Osteoblast (primary cell): Measurements from ENCODE around the gene MEGF10. TPM values are rescaled to one million over a fixed set of nuclear protein-coding genes. Genes with fewer than 3 reads are reported as not detected.

ENCODE experiments used
- DNase-seq: peaks from one replicate; pipeline ENCODE4 v3.0.0; 2011; ENCODE audit warnings: low spot score, mixed read lengths; ENCODE audit not compliant: insufficient read length; ENCODE audit errors: missing footprints
- H2AFZ ChIP-seq: 2 replicates; pipeline ENCODE4 v1.6.0; 2011; ENCODE audit warnings: mild to moderate bottlenecking, low read length
- H3K27ac ChIP-seq: 2 replicates; pipeline ENCODE4 v1.5.1; 2011; ENCODE audit warnings: mild to moderate bottlenecking, low read depth, low read length, moderate library complexity
- H3K27me3 ChIP-seq: 2 replicates; pipeline ENCODE4 v1.6.0; 2012; ENCODE audit warnings: mild to moderate bottlenecking, control low read depth, inconsistent platforms, low read length, moderate library complexity; ENCODE audit not compliant: insufficient read depth
- H3K36me3 ChIP-seq: 2 replicates; pipeline ENCODE4 v1.5.1; 2011; ENCODE audit warnings: mild to moderate bottlenecking, low read length, control low read depth, moderate library complexity; ENCODE audit not compliant: insufficient read depth
- H3K4me1 ChIP-seq: 2 replicates; pipeline ENCODE4 v1.5.1; 2011; ENCODE audit warnings: mild to moderate bottlenecking, low read length, control low read depth, moderate library complexity; ENCODE audit not compliant: insufficient read depth
- H3K4me2 ChIP-seq: 2 replicates; pipeline ENCODE4 v1.6.0; 2011; ENCODE audit warnings: mild to moderate bottlenecking, low read length; ENCODE audit not compliant: insufficient read depth
- H3K4me3 ChIP-seq: fragments of 200-600 bp; sonication (generic); 3 replicates; pipeline ENCODE4 v1.5.1; 2012; ENCODE audit warnings: mild to moderate bottlenecking, low read length, inconsistent platforms; ENCODE audit not compliant: insufficient read depth
- H3K79me2 ChIP-seq: 2 replicates; pipeline ENCODE4 v1.6.0; 2012; ENCODE audit warnings: mild to moderate bottlenecking, low read length, control low read depth, inconsistent platforms; ENCODE audit not compliant: insufficient read depth
- H3K9me3 ChIP-seq: 2 replicates; pipeline ENCODE4 v1.5.1; 2011; ENCODE audit warnings: low read depth, low read length, control low read depth
- H4K20me1 ChIP-seq: 2 replicates; pipeline ENCODE4 v1.6.0; 2012; ENCODE audit warnings: mild to moderate bottlenecking, low read length, control low read depth; ENCODE audit not compliant: insufficient read depth
- CTCF ChIP-seq: IDR thresholded peaks from 2 replicates; pipeline ENCODE4 v1.5.1; 2011; ENCODE audit warnings: mild to moderate bottlenecking, low read depth, low read length, moderate library complexity; ENCODE audit errors: extremely low read depth
- total RNA-seq: library from RNA; depleted of rRNA; stranded (reverse); fragments of >200 nt; gene quantifications from 2 replicates; pipeline ENCODE4 v1.2.3, GENCODE V29; 2012

The MEGF10 gene
- total RNA-seq, 1 donor = 1.4 TPM

- Histone ChIP-seq H3K4me3 (no peak overlapping the region), H4K20me1 (no peaks in the 10 kb centered on the region), H3K79me2 (no peaks in the 10 kb centered on the region), H3K9me3 (no peaks in the 10 kb centered on the region), H3K4me2 (no peak overlapping the region), H3K4me1 (no peaks in the 10 kb centered on the region), H3K27me3 (peaks cover 2% of the 10 kb centered on the region), H2AFZ (no peak overlapping the region), H3K36me3 (no peaks in the 10 kb centered on the region), H3K27ac (no peak overlapping the region)
- no peak for DNase-seq
- no peak for TF ChIP-seq CTCF
Measured at GRCh38 chr5:127326431-127326830, 35.8 kb downstream of the MEGF10 start.

GRCh38 chr5:127326976-127327755 is 36.6 kb downstream of the MEGF10 start:
- no peak overlapping the region for H3K27ac ChIP-seq
- H3K27me3 ChIP-seq = peaks cover 2% of the 10 kb centered on the region
- no peak overlapping the region for H2AFZ ChIP-seq
- H3K36me3 ChIP-seq = no peaks in the 10 kb centered on the region
- H3K4me3 ChIP-seq = no peak overlapping the region
- no peaks in the 10 kb centered on the region for H3K79me2 ChIP-seq
- no peak for DNase-seq
- H3K9me3 ChIP-seq = no peaks in the 10 kb centered on the region
- TF ChIP-seq CTCF = no peak
- no peaks in the 10 kb centered on the region for H4K20me1 ChIP-seq
- no peaks in the 10 kb centered on the region for H3K4me1 ChIP-seq
- H3K4me2 ChIP-seq = no peak overlapping the region

- no peak overlapping the region for H3K27ac ChIP-seq
- no peak for DNase-seq
Measured at GRCh38 chr5:127330116-127330515, 39.5 kb downstream of the MEGF10 start.

More at GRCh38 chr5:127330116-127330515, 39.5 kb downstream of the MEGF10 start:
- Histone ChIP-seq H3K79me2 (no peaks in the 10 kb centered on the region), H2AFZ (no peak overlapping the region), H3K27me3 (peaks cover 6% of the 10 kb centered on the region), H3K9me3 (no peaks in the 10 kb centered on the region), H4K20me1 (no peaks in the 10 kb centered on the region), H3K4me1 (no peaks in the 10 kb centered on the region), H3K4me2 (no peak overlapping the region), H3K36me3 (no peaks in the 10 kb centered on the region), H3K4me3 (no peak overlapping the region)
- TF ChIP-seq CTCF = no peak
